ENCODE measurements around the gene PIK3CG. TPM values are rescaled to one million over a fixed set of nuclear protein-coding genes. Genes with fewer than 3 reads are reported as not detected.
"Not testable (repeated sequence)": the region's sequence is repeated elsewhere in the genome, so short reads cannot be mapped to it uniquely, and the experiment has no call there.

PIK3CG gene
- total RNA-seq, 1 experiment from 2014 or later, result 0.84 TPM

GRCh38 chr7:106952658-106953231, 87.7 kb downstream of the PIK3CG start:
- DNase-seq (ENCODE audit: low read depth in 1 of 2, low spot score in 2 of 2), result no peak
- Histone ChIP-seq H3K4me1 (replicated peaks) (no peaks in the 10 kb centered on the region), H3K36me3 (no peaks in the 10 kb centered on the region), H3K27ac (no peak overlapping the region), H3K27me3 (replicated peaks) (no peaks in the 10 kb centered on the region; the same call in 1 of the 2 replicates), H3K4me3 (no peak overlapping the region), H3K9me3 (replicated peaks) (no peaks in the 10 kb centered on the region)

- no peaks in the 10 kb centered on the region for H3K27me3 ChIP-seq (replicated peaks)
- H3K9me3 ChIP-seq (replicated peaks), result no peaks in the 10 kb centered on the region
- H3K27ac ChIP-seq, result no peak overlapping the region
- no peak overlapping the region for H3K4me3 ChIP-seq
- no peak for DNase-seq (ENCODE audit: low read depth in 1 of 2, low spot score in 2 of 2)
- H3K4me1 ChIP-seq (replicated peaks), result no peaks in the 10 kb centered on the region
- no peaks in the 10 kb centered on the region for H3K36me3 ChIP-seq
Observed at GRCh38 chr7:106954840-106955239, 89.8 kb downstream of the PIK3CG start.

- not testable (repeated sequence) for H3K9me3 ChIP-seq (replicated peaks); H3K4me1 ChIP-seq (replicated peaks); H3K27me3 ChIP-seq (replicated peaks); H3K27ac ChIP-seq; DNase-seq (ENCODE audit: low read depth in 1 of 2, low spot score in 2 of 2); H3K4me3 ChIP-seq; H3K36me3 ChIP-seq
Observed at GRCh38 chr7:106955857-106956256, 90.8 kb downstream of the PIK3CG start.

Other genes with a start within 250 kb of the PIK3CG start
- 37.1 and 38.7 TPM in 2 replicates for gene CCDC71L, start 204.1 kb upstream of the PIK3CG start, total RNA-seq (2014; rRNA removed; shearing (Covaris generic))
- 6.2 and 15.4 TPM in 2 replicates for gene PRKAR2B, start 179.4 kb downstream of the PIK3CG start, total RNA-seq (2014; rRNA removed; shearing (Covaris generic))